Trophoblast cell (in vitro differentiated cells and primary cell): Measurements from ENCODE around the gene CENPO.

Experiments
- DNase-seq, 2 donors: peaks; one replicate each; pipeline ENCODE4 v3.0.0-alpha.2; 2016
- H2AFZ ChIP-seq: 2 replicates; pipeline ENCODE4 v1.6.1; 2013; ENCODE audit warnings: low read length, moderate library complexity, mild to moderate bottlenecking; ENCODE audit not compliant: insufficient read depth, poor library complexity
- H2AK5ac ChIP-seq: 2 replicates; pipeline ENCODE4 v1.6.1; 2013; ENCODE audit warnings: mild to moderate bottlenecking, low read length
- H2BK120ac ChIP-seq: 2 replicates; pipeline ENCODE4 v1.6.1; 2013; ENCODE audit warnings: low read length, mild to moderate bottlenecking, moderate library complexity; ENCODE audit not compliant: insufficient read depth, poor library complexity
- H2BK12ac ChIP-seq: 2 replicates; pipeline ENCODE4 v1.6.1; 2013; ENCODE audit warnings: mild to moderate bottlenecking, low read length, moderate library complexity
- H2BK5ac ChIP-seq: 2 replicates; pipeline ENCODE4 v1.6.1; 2013; ENCODE audit warnings: low read length, low read depth, moderate library complexity, mild to moderate bottlenecking; ENCODE audit not compliant: poor library complexity
- H3K14ac ChIP-seq: 2 replicates; pipeline ENCODE4 v1.6.1; 2013; ENCODE audit warnings: mild to moderate bottlenecking, low read length
- H3K18ac ChIP-seq: 2 replicates; pipeline ENCODE4 v1.6.1; 2013; ENCODE audit warnings: mild to moderate bottlenecking, low read length
- H3K23ac ChIP-seq: 2 replicates; pipeline ENCODE4 v1.6.1; 2013; ENCODE audit warnings: low read length
- H3K27ac ChIP-seq: 2 replicates; pipeline ENCODE4 v1.5.1; 2013; ENCODE audit warnings: low read depth, mild to moderate bottlenecking, inconsistent platforms, low read length, moderate library complexity
- H3K27me3 ChIP-seq: 2 replicates; pipeline ENCODE4 v1.6.1; 2013; ENCODE audit warnings: inconsistent platforms, mild to moderate bottlenecking, low read length, moderate library complexity; ENCODE audit not compliant: insufficient read depth
- H3K36me3 ChIP-seq, 2 experiments: 1 replicate in 1 of 2; 2 replicates in 1 of 2; pipeline ENCODE4 v1.6.1; 2013; ENCODE audit warnings: low read length in 2 of 2, mild to moderate bottlenecking in 2 of 2, moderate library complexity in 1 of 2; ENCODE audit not compliant: insufficient read depth in 2 of 2, control insufficient read depth in 1 of 2
- H3K4ac ChIP-seq: 2 replicates; pipeline ENCODE4 v1.6.1; 2013; ENCODE audit warnings: low read depth, mild to moderate bottlenecking, low read length, moderate library complexity
- H3K4me1 ChIP-seq, 2 experiments: 1 replicate in 1 of 2; 2 replicates in 1 of 2; pipeline ENCODE4 v1.6.1; 2013; ENCODE audit warnings: low read length in 2 of 2, mild to moderate bottlenecking in 2 of 2, moderate library complexity in 1 of 2; ENCODE audit not compliant: insufficient read depth in 2 of 2, control insufficient read depth in 1 of 2
- H3K4me2 ChIP-seq: 2 replicates; pipeline ENCODE4 v1.6.1; 2013; ENCODE audit warnings: inconsistent platforms, mild to moderate bottlenecking, low read length, moderate library complexity
- H3K4me3 ChIP-seq: 2 replicates; pipeline ENCODE4 v1.5.1; 2013; ENCODE audit warnings: mild to moderate bottlenecking, low read depth, low read length, inconsistent platforms
- H3K79me1 ChIP-seq: one replicate; pipeline ENCODE4 v1.6.1; 2013; ENCODE audit warnings: low read length
- H3K79me2 ChIP-seq: 2 replicates; pipeline ENCODE4 v1.6.1; 2013; ENCODE audit warnings: low read length, mild to moderate bottlenecking; ENCODE audit not compliant: control insufficient read depth, insufficient read depth, poor library complexity
- H3K9ac ChIP-seq: 2 replicates; pipeline ENCODE4 v1.6.1; 2013; ENCODE audit warnings: mild to moderate bottlenecking, low read length
- H3K9me3 ChIP-seq: 2 replicates; pipeline ENCODE4 v1.6.1; 2013; ENCODE audit warnings: low read depth, mild to moderate bottlenecking, control low read depth, inconsistent platforms, low read length; ENCODE audit not compliant: insufficient read depth
- H4K12ac ChIP-seq: 2 replicates; pipeline ENCODE4 v1.6.1; 2013; ENCODE audit warnings: low read depth, mild to moderate bottlenecking, low read length, moderate library complexity
- H4K8ac ChIP-seq: 2 replicates; pipeline ENCODE4 v1.6.1; 2013; ENCODE audit warnings: low read depth, mild to moderate bottlenecking, low read length, moderate library complexity
- H4K91ac ChIP-seq: one replicate; pipeline ENCODE4 v1.6.1; 2013; ENCODE audit warnings: low read depth, mild to moderate bottlenecking, low read length, moderate library complexity
- WGBS: extraction: QIAGEN DNeasy Blood & Tissue Kit; methylation state at CpG from one replicate; pipeline ENCODE4 v1.1.7; 2013; ENCODE audit warnings: missing lambda C conversion rate; ENCODE audit not compliant: insufficient read length, insufficient coverage; ENCODE audit errors: extremely low coverage; 5-methylcytosine and 5-hydroxymethylcytosine counted together

CENPO gene

DNA sequence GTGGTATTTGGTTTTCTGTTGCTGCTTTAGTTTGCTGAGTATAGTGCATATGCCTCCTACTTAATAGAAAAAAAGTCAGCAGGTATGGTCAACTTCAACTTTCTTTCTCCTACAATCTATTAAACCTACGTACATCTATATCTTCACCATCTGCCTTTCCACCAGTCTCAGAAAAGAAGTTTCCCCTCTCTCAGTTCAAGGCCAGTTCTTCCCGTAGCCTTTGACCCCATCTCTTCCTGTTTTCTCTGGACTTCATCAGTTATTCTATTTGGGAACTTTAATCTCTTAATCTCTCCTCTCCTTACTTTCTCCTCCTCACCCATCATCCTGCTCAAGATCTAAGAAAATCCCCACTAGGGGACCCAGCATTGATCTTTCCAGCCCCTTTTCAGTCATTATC lies 5.7 kb upstream of the CENPO start:
- H3K4me3 ChIP-seq = no peak overlapping the region
- no peak overlapping the region for H3K9ac ChIP-seq
- H3K79me2 ChIP-seq = no peaks in the 10 kb centered on the region
- H2BK12ac ChIP-seq = no peak overlapping the region
- no peak overlapping the region for H4K8ac ChIP-seq
- H3K14ac ChIP-seq = no peak overlapping the region
- peaks cover 0 to 1% of the 10 kb centered on the region in 2 experiments for H3K36me3 ChIP-seq
- no peak overlapping the region for H2BK5ac ChIP-seq
- no peak overlapping the region for H4K12ac ChIP-seq
- no peak overlapping the region for H4K91ac ChIP-seq
- H3K23ac ChIP-seq = no peak overlapping the region
- H2AFZ ChIP-seq = no peak overlapping the region
- H3K27me3 ChIP-seq = no peaks in the 10 kb centered on the region
- H3K4ac ChIP-seq = no peak overlapping the region
- H3K4me1 ChIP-seq = peaks cover 2% of the 10 kb centered on the region in 2 experiments
- no peak overlapping the region for H3K4me2 ChIP-seq
- no peak overlapping the region for H2AK5ac ChIP-seq
- H3K27ac ChIP-seq = no peak overlapping the region
- no peak for DNase-seq
- WGBS = 100% methylated on average over 1 of the region's 2 CpGs
- H2BK120ac ChIP-seq = no peak overlapping the region
- H3K79me1 ChIP-seq = no peaks in the 10 kb centered on the region
- H3K18ac ChIP-seq = no peak overlapping the region
- peaks cover 1% of the 10 kb centered on the region for H3K9me3 ChIP-seq

DNA sequence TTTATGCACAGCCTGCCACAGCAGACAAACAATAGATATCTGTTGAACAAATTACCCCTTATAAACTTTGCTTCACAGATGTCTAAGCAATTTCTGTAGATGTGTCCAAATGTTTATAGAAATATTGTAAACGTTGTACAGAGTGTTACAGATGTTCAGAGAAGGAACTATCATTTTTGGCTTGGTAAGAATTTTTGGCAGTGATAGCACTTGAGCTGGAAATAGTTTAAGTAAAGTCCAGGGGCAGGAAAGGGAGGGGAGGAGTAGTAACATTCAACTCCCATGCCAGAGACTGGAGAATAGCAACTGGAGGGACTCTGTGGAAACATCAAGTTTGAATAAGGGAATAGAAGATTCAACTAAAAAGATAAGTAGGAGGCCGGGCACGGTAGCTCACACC lies 4.4 kb upstream of the CENPO start:
- no peak overlapping the region for H3K9ac ChIP-seq
- H3K4me2 ChIP-seq = no peak overlapping the region
- no peak overlapping the region for H4K8ac ChIP-seq
- peaks cover 2% of the 10 kb centered on the region in 2 experiments for H3K4me1 ChIP-seq
- peaks cover 7% of the 10 kb centered on the region for H3K79me2 ChIP-seq
- H2BK12ac ChIP-seq = no peak overlapping the region
- H4K12ac ChIP-seq = no peak overlapping the region
- H3K14ac ChIP-seq = no peak overlapping the region
- no peak overlapping the region for H2AK5ac ChIP-seq
- peaks cover 1% of the 10 kb centered on the region for H3K9me3 ChIP-seq
- no peak overlapping the region for H2AFZ ChIP-seq
- peaks cover 8% of the 10 kb centered on the region for H3K79me1 ChIP-seq
- no CpG with 5 or more reads among the region's 3 CpGs for WGBS
- H4K91ac ChIP-seq = no peak overlapping the region
- H3K27me3 ChIP-seq = no peaks in the 10 kb centered on the region
- H3K36me3 ChIP-seq = peaks cover 0 to 1% of the 10 kb centered on the region in 2 experiments
- H3K23ac ChIP-seq = no peak overlapping the region
- DNase-seq = no peak
- H3K27ac ChIP-seq = no peak overlapping the region
- no peak overlapping the region for H2BK5ac ChIP-seq
- no peak overlapping the region for H3K4me3 ChIP-seq
- H2BK120ac ChIP-seq = no peak overlapping the region
- H3K18ac ChIP-seq = no peak overlapping the region
- no peak overlapping the region for H3K4ac ChIP-seq

DNA sequence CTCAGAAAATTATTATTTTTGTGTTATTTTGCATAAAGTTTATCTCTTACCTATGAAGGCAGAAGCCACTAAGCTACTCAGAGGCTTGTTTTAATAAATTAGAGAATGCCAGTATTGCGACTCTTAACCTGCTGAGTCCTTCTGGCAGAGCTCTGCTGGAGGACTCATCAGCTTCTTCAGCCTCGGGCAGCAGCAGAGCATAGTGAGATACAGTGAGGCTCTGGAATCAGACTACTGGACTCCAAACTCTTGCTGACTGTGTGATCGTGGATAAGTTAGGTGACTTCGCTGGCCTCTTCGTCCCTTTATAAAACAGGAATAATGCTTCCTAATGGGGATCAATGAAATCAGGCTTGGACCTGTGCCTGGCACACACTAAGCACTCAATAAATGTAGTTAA lies 1.8 kb upstream of the CENPO start:
- H2BK5ac ChIP-seq = no peak overlapping the region
- no peak overlapping the region for H3K27ac ChIP-seq
- no peak overlapping the region for H2AFZ ChIP-seq
- H3K79me1 ChIP-seq = peaks cover 11% of the 10 kb centered on the region
- peaks cover 4 to 6% of the 10 kb centered on the region in 2 experiments for H3K4me1 ChIP-seq
- H3K27me3 ChIP-seq = no peaks in the 10 kb centered on the region
- peaks cover 0 to 3% of the 10 kb centered on the region in 2 experiments for H3K36me3 ChIP-seq
- no peak overlapping the region for H3K4ac ChIP-seq
- H2AK5ac ChIP-seq = no peak overlapping the region
- no peak overlapping the region for H4K12ac ChIP-seq
- no peak overlapping the region for H4K8ac ChIP-seq
- H4K91ac ChIP-seq = no peak overlapping the region
- H2BK120ac ChIP-seq = no peak overlapping the region
- no peak overlapping the region for H3K9ac ChIP-seq
- no peak overlapping the region for H2BK12ac ChIP-seq
- H3K14ac ChIP-seq = no peak overlapping the region
- DNase-seq = no peak
- no peak overlapping the region for H3K4me2 ChIP-seq
- no peak overlapping the region for H3K23ac ChIP-seq
- H3K18ac ChIP-seq = no peak overlapping the region
- peaks cover 14% of the 10 kb centered on the region for H3K79me2 ChIP-seq
- peaks cover 1% of the 10 kb centered on the region for H3K9me3 ChIP-seq
- no peak overlapping the region for H3K4me3 ChIP-seq
- WGBS = no CpG with 5 or more reads among the region's 5 CpGs

DNA sequence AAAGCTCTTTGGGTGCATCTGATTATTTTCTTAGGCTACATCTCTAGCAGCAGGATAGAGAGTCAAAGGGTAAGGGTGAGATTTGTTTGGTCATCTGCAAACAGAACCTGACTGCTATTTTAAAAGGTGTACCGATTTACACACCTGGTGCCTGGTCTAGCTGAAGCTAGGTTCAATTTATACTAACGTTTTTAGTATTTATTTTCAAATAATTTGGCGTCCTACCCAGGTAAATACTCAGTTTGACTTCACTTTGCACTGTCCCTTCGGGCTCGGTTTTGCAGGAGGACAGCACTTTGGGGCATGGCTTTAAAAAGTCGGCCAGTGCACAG lies 717 bp upstream of the CENPO start:
- Histone ChIP-seq H3K4me3 (peak overlapping the region; percentile 97), H2BK12ac (no peak overlapping the region), H2BK5ac (no peak overlapping the region), H3K4ac (no peak overlapping the region), H3K4me1 (peaks cover 4 to 6% of the 10 kb centered on the region in 2 experiments), H3K27me3 (no peaks in the 10 kb centered on the region), H3K14ac (peak overlapping the region; percentile 51), H3K79me1 (peaks cover 11% of the 10 kb centered on the region), H4K8ac (peak overlapping the region; percentile 82), H2AK5ac (no peak overlapping the region), H2AFZ (no peak overlapping the region), H3K23ac (no peak overlapping the region), H3K79me2 (peaks cover 16% of the 10 kb centered on the region), H3K9ac (peak overlapping the region; percentile 57), H3K9me3 (peaks cover 1% of the 10 kb centered on the region), H3K18ac (no peak overlapping the region), H2BK120ac (no peak overlapping the region), H4K12ac (no peak overlapping the region), H3K27ac (peak overlapping the region; percentile 97), H3K4me2 (peak overlapping the region; percentile 69), H4K91ac (peak overlapping the region; percentile 56), H3K36me3 (peaks cover 3 to 7% of the 10 kb centered on the region in 2 experiments)
- no peak for DNase-seq
- WGBS = no CpG with 5 or more reads among the region's 6 CpGs
